Esophagus squamous epithelium (tissue), 4 donors: ENCODE measurements around the gene NR2E1.

ENCODE experiments used
- POLR2A ChIP-seq, 4 donors: fragments of 450-650 bp; IDR thresholded peaks; one replicate each; pipeline ENCODE4 v1.6.1; 2017; ENCODE audit warnings: antibody characterized with exemption in 4 of 4, mild to moderate bottlenecking in 4 of 4, moderate library complexity in 3 of 4
- TF ChIP-seq, protein P1 (sequence below), 6 experiments: fragments of 450-650 bp in 4 of 6; fragments of 200-600 bp in 2 of 6; sonication (generic) in 2 of 6; IDR thresholded peaks; one replicate each; pipeline ENCODE4 v1.5.1; 2016 to 2019; ENCODE audit warnings: antibody characterized with exemption in 6 of 6, mild to moderate bottlenecking in 4 of 6, moderate library complexity in 4 of 6

DNA sequence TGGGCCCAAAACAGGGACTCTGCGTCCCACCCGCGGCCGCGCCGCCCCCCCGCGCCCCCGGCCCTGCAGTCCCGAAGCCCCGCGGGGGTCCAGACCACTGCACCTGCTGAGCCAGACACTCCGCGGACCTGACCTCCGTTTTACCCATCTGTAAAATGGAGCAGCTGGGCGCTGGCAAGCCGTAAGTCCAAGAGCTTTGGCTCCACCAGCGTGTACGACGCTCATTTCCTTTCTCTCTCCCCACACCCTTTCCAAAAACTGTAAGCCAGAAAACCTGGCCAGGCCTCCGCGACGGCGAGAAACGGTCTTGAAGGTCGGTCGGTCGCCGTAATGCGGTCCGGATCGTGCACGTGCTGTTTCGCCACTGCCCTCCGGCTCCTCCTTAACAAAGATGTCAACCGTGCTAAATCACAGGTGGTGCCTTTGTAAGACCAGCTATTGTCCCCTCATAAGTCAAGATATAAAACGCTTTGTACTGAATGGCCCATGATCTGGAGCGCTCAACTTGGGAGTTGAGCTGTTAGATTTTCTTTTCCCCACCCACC, 7.8 kb upstream of the NR2E1 start:
- TF ChIP-seq, protein P1, sequence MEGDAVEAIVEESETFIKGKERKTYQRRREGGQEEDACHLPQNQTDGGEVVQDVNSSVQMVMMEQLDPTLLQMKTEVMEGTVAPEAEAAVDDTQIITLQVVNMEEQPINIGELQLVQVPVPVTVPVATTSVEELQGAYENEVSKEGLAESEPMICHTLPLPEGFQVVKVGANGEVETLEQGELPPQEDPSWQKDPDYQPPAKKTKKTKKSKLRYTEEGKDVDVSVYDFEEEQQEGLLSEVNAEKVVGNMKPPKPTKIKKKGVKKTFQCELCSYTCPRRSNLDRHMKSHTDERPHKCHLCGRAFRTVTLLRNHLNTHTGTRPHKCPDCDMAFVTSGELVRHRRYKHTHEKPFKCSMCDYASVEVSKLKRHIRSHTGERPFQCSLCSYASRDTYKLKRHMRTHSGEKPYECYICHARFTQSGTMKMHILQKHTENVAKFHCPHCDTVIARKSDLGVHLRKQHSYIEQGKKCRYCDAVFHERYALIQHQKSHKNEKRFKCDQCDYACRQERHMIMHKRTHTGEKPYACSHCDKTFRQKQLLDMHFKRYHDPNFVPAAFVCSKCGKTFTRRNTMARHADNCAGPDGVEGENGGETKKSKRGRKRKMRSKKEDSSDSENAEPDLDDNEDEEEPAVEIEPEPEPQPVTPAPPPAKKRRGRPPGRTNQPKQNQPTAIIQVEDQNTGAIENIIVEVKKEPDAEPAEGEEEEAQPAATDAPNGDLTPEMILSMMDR (IDR thresholded peaks at IDR 0.05), result no peak
- TF ChIP-seq POLR2A (IDR thresholded peaks at IDR 0.05), result no peak
